ENCODE measurements around the gene GALNT6.

The GALNT6 gene

DNA sequence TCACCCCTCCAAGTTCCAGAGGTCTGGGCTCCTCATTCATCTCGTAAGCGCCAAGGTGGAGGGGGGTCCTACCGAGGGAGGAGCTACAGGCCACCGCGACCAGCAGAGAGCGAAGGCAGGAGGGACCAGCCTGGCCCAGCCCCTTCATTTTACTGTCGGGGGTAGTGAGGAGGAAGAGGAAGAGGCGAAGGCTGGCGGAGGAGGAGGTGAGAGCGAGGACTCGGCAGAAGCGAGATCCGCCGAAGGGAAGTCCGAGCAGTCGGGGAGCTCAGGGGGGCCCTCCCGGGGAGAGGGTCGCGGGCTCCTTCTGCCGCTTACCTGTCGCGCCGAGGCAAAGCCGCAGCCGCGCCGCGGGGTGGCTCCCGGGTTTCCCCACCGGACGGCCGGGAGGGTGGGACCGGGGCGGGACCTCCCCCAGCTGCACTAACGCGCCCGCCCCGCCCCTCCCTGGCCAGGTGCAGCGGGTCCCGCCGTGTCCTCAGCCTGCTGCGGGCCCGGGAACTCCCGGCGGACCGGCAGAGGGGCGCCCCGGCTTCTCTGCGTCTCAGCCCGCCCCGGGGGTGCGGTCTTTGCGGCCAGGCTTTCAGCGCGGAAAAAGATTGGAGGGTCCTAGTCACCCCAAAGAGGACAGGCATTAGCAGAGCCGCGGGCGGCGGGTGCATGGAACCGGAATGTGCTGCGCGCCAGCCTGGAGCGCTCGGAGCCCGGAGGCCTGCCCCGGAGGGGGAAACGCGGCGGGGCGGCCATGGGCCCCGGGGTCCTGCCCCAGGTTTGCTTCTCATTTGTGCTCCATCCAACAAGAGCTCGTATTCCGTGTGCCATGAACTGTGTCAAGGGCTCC is at the start of gene GALNT6:
Gene GALNT6, minus strand, starts transcription at position 124 of the 841 bp plus-strand sequence. CDS start 11,625 bp downstream, outside the sequence.
- DNase-seq (ENCODE audit: low read depth): peak; percentile 61

GRCh38 chr12:51439330-51439729 is 48.1 kb upstream of the GALNT6 start:
- DNase-seq (ENCODE audit: low read depth): no peak

- DNase-seq (ENCODE audit: low read depth): no peak
Observed at GRCh38 chr12:51437431-51437830, 46.2 kb upstream of the GALNT6 start.

DNA sequence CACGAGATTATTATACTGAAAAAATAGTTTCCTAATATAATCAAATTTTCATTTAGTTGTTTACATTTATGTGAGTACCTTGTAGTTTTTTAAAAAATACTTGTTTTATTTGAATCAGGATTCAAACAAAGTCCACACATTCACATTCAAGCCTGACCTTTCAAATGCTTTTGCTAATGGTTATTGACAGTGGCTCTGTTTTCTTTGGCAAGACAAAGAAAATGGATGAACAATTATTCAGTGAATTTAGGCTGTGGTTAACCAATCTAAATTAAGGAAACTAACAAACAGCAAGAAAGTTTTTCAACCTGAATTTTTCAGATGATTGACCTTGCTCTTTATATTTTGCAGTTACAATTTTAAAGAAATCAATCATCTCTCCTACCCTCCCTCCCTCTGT is 43.1 kb upstream of the GALNT6 start:
- DNase-seq (ENCODE audit: low read depth): no peak

GRCh38 chr12:51432921-51433320 is 41.7 kb upstream of the GALNT6 start:
- DNase-seq (ENCODE audit: low read depth): no peak

GRCh38 chr12:51430196-51430895 is 39.1 kb upstream of the GALNT6 start:
- DNase-seq (ENCODE audit: low read depth): no peak

GRCh38 chr12:51429700-51430099 is 38.5 kb upstream of the GALNT6 start:
- no peak for DNase-seq (ENCODE audit: low read depth)

DNA sequence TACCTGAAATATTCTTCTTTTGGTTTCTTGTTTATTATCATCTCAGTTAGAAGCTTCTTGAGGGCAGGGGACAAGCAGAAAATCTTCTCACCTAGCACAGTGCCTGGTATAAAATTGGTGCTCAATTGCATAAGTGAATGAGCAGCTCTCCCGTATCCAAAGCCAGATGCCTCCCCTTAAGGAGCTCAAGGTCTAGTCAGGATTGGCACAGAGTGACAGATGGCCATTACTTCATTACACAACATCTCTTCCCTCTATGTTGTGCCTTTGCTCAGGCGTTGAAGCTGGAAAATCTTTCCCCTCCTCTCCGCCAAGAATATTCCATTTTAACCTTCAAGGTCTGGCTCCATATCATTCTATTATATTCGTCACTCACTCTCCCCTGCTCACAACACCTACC is 37.0 kb upstream of the GALNT6 start:
- no peak for DNase-seq (ENCODE audit: low read depth)

GRCh38 chr12:51424662-51425539 is 33.7 kb upstream of the GALNT6 start, which contains the start of gene SLC4A8:
SLC4A8 (plus strand) TSS chr12:51424831; CDS start chr12:51424988, 157 bp downstream.
- DNase-seq (ENCODE audit: low read depth): peak; percentile 63

GRCh38 chr12:51424094-51424661 is 33.0 kb upstream of the GALNT6 start:
- DNase-seq (ENCODE audit: low read depth): no peak

GRCh38 chr12:51421266-51421884 is 30.2 kb upstream of the GALNT6 start:
- peak; percentile 22 for DNase-seq (ENCODE audit: low read depth)

GRCh38 chr12:51419425-51420193 is 28.4 kb upstream of the GALNT6 start:
- no peak for DNase-seq (ENCODE audit: low read depth)

- no peak for DNase-seq (ENCODE audit: low read depth)
Observed at GRCh38 chr12:51417826-51418225, 26.6 kb upstream of the GALNT6 start.

DNA sequence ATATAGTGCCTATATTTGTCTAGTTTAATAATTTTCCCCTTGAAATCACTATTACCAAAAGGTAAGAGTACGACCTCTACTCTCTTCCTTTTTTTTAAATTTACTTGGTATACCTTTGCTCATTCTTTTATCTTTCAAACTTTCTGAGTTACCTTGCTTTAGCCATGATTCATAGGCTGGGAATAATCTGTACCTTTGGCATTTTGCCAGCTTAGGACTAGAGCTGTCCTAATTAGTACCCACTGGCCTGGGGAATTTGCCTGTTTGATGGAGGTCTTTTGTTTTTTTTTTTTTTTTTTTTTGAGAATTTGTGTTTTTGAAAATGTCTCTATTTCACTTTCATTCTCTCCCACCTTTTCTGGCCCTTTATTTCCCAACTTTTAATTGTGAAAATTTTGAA is 24.7 kb upstream of the GALNT6 start:
- no peak for DNase-seq (ENCODE audit: low read depth)

DNA sequence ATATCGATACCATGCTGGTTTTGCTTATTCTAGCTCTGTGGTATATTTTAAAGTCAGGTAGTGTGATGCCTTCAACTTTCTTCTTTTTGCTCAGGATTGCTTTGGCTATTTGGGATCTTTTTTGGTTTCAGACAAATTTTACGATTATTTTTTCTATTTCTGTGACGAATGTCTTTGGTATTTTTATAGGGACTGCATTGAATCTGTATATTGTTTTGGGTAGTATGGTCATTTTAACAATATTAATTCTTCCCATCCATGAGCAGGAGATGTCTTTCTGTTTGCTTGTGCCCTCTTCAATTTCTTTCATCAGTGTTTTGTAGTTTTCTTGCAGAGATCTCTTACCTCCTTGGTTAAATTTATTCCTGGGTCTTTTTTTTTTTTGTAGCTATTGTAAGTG is 22.6 kb upstream of the GALNT6 start:
- DNase-seq (ENCODE audit: low read depth): no peak

DNA sequence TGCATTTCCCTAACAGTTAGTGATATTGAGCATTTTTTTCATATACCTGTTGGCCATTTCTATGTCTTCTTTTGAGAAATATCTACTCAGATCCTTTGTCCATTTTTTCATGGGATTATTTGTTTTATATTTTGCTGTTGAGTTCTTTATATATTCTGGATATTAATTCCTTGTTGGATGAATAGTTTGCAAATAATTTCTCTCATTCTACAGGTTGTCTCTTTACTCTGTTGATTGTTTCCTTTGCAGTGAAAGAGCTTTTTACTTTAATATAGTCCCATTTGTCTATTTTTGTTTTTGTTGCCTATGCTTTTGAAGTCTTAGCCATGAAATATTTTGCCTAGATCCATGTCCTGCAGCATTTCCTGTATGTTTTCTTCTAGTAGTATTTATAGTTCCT is 21.9 kb upstream of the GALNT6 start:
- no peak for DNase-seq (ENCODE audit: low read depth)

DNA sequence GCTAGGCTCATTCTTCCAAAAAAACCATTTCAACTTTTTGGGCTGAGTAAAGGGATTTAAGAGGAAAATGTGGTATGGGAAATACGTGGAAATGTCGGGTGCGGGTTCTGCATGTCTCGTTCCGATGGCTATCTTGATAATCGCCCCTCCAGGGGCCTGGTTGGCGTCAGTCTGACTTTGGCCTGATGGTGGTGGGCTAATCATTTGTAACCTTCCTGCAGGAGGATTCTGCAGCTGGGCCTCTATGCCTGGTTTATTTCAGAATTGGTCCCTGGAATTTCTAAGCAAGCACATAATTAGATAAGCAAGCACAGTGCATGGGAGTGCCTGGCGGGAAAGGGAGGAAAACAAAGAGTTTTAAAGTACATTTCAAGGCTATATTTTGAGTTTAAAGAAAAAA is 18.6 kb upstream of the GALNT6 start:
- DNase-seq (ENCODE audit: low read depth): no peak

DNA sequence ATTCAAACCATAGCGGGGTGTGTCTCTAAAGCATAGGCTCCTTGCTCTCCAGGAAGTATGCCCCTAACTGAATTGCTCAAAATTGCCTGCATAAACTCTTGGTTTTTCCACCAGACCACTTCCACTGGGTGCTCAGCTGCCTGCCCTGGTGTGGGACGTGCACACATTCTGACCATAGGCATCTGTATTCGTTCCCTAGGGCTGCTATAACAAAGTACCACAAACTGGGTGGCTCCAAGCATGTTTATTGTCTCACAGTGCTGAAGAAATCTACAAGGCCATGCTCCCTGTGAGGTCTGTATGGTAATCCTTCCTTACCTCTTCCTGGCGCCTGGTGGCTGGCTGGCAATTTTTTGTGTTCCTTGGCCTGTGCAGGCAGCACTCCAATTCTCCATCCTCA is 16.4 kb upstream of the GALNT6 start:
- no peak for DNase-seq (ENCODE audit: low read depth)

DNA sequence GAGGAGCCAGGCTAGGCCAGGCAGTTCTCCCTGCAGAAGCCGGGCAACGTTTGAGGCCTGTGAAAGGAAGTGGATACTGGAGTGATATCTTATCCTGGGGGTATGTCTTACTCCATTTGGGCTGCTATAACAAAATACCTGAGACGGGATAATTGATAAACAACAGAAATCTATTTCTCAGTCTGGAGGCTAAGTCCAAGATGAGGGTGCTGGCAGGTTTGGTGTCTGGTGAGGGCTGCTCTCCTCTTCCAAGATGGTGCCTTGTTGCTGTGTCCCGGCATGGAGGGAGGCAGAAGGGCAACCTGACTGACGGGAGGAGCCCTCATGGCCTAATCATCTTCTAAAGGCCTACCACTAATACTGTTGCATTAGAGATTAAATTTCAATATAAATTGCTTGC is 15.7 kb upstream of the GALNT6 start:
- no peak for DNase-seq (ENCODE audit: low read depth)

DNA sequence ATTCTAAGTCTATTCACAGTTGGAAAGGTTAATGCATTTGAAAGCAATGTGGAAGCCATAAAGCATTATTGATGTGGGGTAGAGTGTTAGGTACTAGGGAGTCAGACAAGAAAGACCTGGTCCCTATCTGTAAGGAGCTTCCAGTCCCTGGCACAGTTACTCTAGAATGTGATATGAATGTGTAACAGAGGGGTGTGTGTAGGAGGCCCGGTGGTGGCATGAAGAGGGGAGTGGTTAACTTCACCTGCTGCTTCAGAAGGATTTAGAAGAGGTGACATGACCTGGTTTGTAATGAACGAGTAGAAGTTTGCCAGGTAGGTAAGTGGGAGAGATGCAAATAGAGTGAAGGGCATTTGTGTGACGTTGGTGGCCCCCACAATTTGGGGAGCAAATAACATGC is 15.1 kb upstream of the GALNT6 start:
- no peak for DNase-seq (ENCODE audit: low read depth)

DNA sequence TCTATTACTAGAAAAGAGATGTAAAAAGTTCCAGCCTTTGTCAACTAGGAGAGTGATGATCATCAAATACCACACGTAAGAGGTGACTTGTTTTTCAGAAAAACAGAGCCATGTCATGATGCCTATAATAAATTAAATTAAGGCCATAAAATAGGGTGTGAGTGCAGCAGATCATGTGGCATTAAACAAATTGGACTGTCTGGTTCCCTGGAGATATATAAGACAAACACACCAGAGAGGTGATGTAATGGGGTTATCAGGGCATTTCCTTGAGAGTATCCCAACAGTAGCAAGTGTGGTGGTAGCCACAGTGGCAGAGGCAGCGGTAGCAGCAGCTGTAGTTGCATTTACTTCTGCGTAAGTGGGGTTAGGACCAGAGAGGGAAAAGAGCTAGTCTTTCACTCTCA is 14.6 kb upstream of the GALNT6 start:
- no peak for DNase-seq (ENCODE audit: low read depth)
